Type B pancreatic cell (in vitro differentiated cells): ENCODE measurements around the gene SMAD6. TPM values are rescaled to one million over a fixed set of nuclear protein-coding genes. Genes with fewer than 3 reads are reported as not detected.

ENCODE experiments used
- DNase-seq: peaks from one replicate; pipeline ENCODE4 v3.0.0; 2021; ENCODE audit warnings: mixed read lengths; ENCODE audit not compliant: unreplicated experiment; ENCODE audit errors: extremely low spot score
- H3K27ac Mint-ChIP-seq: 2 replicates; pipeline ENCODE4 v1.8.0; 2021; ENCODE audit warnings: mild to moderate bottlenecking, mixed read lengths
- H3K27me3 Mint-ChIP-seq: 2 replicates; pipeline ENCODE4 v1.8.0; 2021; ENCODE audit warnings: mixed read lengths
- H3K36me3 Mint-ChIP-seq: 2 replicates; pipeline ENCODE4 v1.8.0; 2021; ENCODE audit warnings: mixed read lengths
- H3K4me1 Mint-ChIP-seq: one replicate; pipeline ENCODE4 v1.8.0; 2021; ENCODE audit warnings: mixed read lengths; ENCODE audit not compliant: unreplicated experiment
- H3K4me3 Mint-ChIP-seq: 2 replicates; pipeline ENCODE4 v1.8.0; 2021; ENCODE audit warnings: mild to moderate bottlenecking, mixed read lengths
- H3K9me3 Mint-ChIP-seq: 2 replicates; pipeline ENCODE4 v1.8.0; 2021; ENCODE audit warnings: mixed read lengths
- total RNA-seq: library from RNA; stranded (reverse); gene quantifications from 2 replicates; pipeline ENCODE4 v1.2.1, GENCODE V29; 2021; ENCODE audit warnings: low replicate concordance
- TF ChIP-seq, protein P1 (sequence below): fragments of 200-600 bp; sonication (generic); conservative IDR thresholded peaks from 2 replicates; pipeline ENCODE4 v1.5.0; 2021; ENCODE audit warnings: antibody characterized with exemption, mild to moderate bottlenecking

Gene SMAD6
- total RNA-seq, 1 donor from 2014 or later = 31.7 TPM

DNA sequence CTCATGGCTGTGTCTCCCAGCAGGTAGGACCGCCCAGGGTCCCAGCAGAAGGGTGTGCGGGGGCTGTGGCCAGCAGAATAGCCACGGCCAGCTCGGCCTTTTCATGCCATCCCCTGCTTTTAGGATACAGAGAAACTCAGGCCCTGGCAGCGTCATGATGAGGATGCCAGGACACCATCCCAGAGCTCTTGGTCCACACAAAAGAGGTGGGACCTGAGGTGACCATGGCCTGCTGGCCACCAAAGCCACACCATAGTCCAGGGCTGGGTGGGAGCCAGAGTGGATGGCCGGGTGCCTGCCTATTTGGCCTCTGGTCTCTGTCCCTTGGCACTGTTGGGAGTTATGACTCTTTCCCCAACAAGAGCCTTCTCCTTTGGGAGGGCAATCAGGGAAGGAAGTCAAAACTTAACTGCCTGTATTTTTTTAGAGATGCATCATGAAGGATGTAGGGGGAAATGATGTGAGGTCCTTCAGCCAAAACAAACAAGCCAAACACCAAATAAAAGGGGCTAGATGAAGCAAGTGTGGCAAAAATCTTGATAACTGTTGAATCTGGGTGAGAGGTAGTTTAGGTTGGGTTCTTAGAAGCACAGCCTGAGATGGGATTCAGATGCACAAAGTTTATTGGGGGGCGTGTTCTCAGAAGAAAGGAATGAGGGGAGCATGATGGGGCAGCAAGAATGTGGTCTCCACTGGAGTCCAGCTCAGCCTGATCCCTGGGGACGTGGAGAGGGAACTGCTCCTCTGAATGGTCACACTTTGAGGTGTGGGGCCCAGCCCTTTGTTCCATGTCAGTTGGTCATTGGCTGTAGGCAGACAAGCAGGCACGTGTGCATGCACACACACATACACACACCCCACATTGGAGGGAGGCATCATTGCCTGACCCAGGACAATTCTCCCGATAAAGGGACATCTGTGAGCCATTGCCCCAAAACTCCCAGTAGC, 33.2 kb downstream of the SMAD6 start:
- peak overlapping the region; percentile 37 for H3K27ac Mint-ChIP-seq
- H3K4me3 Mint-ChIP-seq = no peak overlapping the region

GRCh38 chr15:66735909-66736305, 33.9 kb downstream of the SMAD6 start:
- Mint-ChIP-seq H3K27ac (no peak overlapping the region), H3K4me1 (peaks cover 39% of the 10 kb centered on the region), H3K27me3 (no peaks in the 10 kb centered on the region), H3K36me3 (peaks cover 13% of the 10 kb centered on the region), H3K4me3 (no peak overlapping the region), H3K9me3 (no peaks in the 10 kb centered on the region)
- TF ChIP-seq, protein P1, sequence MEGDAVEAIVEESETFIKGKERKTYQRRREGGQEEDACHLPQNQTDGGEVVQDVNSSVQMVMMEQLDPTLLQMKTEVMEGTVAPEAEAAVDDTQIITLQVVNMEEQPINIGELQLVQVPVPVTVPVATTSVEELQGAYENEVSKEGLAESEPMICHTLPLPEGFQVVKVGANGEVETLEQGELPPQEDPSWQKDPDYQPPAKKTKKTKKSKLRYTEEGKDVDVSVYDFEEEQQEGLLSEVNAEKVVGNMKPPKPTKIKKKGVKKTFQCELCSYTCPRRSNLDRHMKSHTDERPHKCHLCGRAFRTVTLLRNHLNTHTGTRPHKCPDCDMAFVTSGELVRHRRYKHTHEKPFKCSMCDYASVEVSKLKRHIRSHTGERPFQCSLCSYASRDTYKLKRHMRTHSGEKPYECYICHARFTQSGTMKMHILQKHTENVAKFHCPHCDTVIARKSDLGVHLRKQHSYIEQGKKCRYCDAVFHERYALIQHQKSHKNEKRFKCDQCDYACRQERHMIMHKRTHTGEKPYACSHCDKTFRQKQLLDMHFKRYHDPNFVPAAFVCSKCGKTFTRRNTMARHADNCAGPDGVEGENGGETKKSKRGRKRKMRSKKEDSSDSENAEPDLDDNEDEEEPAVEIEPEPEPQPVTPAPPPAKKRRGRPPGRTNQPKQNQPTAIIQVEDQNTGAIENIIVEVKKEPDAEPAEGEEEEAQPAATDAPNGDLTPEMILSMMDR = no peak
- DNase-seq = no peak

More for the DNA sequence above, 33.2 kb downstream of the SMAD6 start:
- no peaks in the 10 kb centered on the region for H3K9me3 Mint-ChIP-seq
- peaks cover 37% of the 10 kb centered on the region for H3K4me1 Mint-ChIP-seq
- DNase-seq = no peak
- no peaks in the 10 kb centered on the region for H3K27me3 Mint-ChIP-seq
- peaks cover 18% of the 10 kb centered on the region for H3K36me3 Mint-ChIP-seq
- TF ChIP-seq, protein P1 = no peak

DNA sequence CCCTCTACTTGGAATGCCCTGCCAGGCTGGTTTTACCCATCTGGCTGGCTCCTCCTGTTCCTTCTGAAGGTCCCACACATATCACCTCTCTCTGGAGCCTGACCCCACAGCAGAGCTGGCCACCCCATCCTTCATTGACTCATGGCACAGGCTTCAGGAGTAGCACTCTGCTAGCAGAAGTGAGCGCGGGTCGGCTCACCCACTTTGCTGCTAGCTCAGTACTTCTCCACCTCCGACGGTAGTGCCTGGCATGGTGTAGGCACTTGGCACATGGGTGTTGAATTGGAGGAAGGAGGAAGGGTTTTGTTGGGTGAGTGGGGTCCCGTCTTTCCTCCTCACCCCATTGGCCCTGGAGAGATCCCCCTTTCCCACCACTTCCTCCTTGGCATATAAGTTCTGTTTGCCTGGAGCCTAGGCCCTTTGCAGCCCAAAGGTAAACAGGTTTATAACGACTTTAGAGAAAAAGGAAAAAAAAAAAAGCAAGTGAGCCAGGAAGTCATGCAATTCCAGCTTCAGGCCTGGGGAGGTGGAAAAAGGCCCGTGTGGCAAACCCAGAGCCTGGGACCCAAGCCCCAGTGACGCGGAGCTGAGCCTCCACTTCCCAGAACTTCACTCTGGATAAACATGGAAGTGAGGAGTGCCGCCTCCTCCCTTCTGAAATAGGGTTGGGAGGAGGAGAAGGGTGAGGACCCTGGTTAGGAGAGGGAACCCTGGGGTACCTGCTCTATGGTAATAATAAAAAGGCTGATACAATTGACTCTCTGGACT, 35.4 kb downstream of the SMAD6 start:
- no peaks in the 10 kb centered on the region for H3K9me3 Mint-ChIP-seq
- peaks cover 9% of the 10 kb centered on the region for H3K36me3 Mint-ChIP-seq
- H3K4me3 Mint-ChIP-seq = no peak overlapping the region
- no peak for DNase-seq
- H3K27me3 Mint-ChIP-seq = no peaks in the 10 kb centered on the region
- H3K4me1 Mint-ChIP-seq = peaks cover 39% of the 10 kb centered on the region
- TF ChIP-seq, protein P1 = no peak
- H3K27ac Mint-ChIP-seq = no peak overlapping the region

- no peak for DNase-seq
- TF ChIP-seq, protein P1 = no peak
- Mint-ChIP-seq H3K9me3 (no peaks in the 10 kb centered on the region), H3K4me1 (peaks cover 38% of the 10 kb centered on the region), H3K27me3 (no peaks in the 10 kb centered on the region), H3K36me3 (peaks cover 8% of the 10 kb centered on the region), H3K27ac (no peak overlapping the region), H3K4me3 (no peak overlapping the region)
Measured at GRCh38 chr15:66738116-66738515, 36.1 kb downstream of the SMAD6 start.

DNA sequence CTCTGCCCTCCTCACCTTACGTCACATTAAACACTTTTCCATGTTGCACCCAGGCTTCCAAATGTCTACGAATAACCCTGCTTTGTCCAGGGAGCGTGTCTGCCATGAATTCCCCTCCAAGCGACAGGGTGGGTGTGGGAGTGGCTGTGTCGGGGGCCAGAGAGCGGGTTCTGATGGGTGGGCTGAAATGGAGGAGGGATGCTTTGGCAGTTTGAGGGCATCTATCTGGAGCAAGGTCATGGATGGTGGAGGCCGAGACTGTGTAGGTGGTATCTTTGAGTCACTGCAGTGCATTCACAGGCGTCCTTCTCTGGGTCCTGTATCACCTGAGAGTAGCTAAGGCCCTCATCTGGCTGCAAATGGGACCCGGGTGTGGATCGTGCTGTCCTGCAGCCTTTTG, 36.6 kb downstream of the SMAD6 start:
- Mint-ChIP-seq H3K4me1 (peaks cover 33% of the 10 kb centered on the region), H3K36me3 (peaks cover 4% of the 10 kb centered on the region), H3K4me3 (no peak overlapping the region), H3K27ac (no peak overlapping the region), H3K9me3 (no peaks in the 10 kb centered on the region), H3K27me3 (no peaks in the 10 kb centered on the region)
- TF ChIP-seq, protein P1 = no peak
- DNase-seq = no peak
